Fibroblast of villous mesenchyme (primary cell): ENCODE measurements around the gene DGKI. TPM values are rescaled to one million over a fixed set of nuclear protein-coding genes. Genes with fewer than 3 reads are reported as not detected.
A peak's percentile ranks its signal among the peaks of the same experiment; 100 is the strongest.

Experiments
- DNase-seq: peaks from one replicate; pipeline ENCODE4 v3.0.0-alpha.2; 2010; ENCODE audit warnings: low read depth
- H3K4me3 ChIP-seq: 2 replicates; pipeline ENCODE4 v1.5.1; 2011; ENCODE audit warnings: low read depth, mild to moderate bottlenecking, low read length
- total RNA-seq: library from RNA; depleted of rRNA; stranded (reverse); fragments of >200 nt; gene quantifications from 2 replicates; pipeline ENCODE4 v1.2.3, GENCODE V29; 2012
- TF ChIP-seq, protein P1 (sequence below): IDR thresholded peaks from 2 replicates; pipeline ENCODE4 v1.5.1; 2012; ENCODE audit warnings: low read depth, mild to moderate bottlenecking, low read length; ENCODE audit not compliant: insufficient read depth

The DGKI gene
- total RNA-seq, 1 donor, result 3.5 TPM

DNA sequence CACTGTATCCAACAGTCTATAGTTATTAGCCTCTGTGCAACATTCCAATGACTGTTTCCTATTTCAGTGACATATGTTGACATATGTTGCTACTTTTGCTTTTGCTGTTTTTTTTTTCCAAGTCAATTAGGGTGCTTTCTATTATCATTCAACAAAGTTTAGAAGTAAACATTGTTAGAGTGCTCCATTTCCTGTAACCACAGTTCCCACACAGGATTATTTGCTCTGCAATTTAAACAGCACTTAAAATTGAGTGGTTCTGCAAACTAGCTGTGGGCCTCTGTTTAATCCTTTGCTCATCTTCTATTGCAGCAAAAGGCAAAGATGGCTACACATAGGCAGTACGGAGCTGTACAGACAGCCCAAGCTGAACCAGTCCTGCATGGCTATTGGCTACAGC is 456.7 kb downstream of the DGKI start:
- H3K4me3 ChIP-seq, result no peak overlapping the region
- DNase-seq, result peak; percentile 4
- TF ChIP-seq, protein P1, sequence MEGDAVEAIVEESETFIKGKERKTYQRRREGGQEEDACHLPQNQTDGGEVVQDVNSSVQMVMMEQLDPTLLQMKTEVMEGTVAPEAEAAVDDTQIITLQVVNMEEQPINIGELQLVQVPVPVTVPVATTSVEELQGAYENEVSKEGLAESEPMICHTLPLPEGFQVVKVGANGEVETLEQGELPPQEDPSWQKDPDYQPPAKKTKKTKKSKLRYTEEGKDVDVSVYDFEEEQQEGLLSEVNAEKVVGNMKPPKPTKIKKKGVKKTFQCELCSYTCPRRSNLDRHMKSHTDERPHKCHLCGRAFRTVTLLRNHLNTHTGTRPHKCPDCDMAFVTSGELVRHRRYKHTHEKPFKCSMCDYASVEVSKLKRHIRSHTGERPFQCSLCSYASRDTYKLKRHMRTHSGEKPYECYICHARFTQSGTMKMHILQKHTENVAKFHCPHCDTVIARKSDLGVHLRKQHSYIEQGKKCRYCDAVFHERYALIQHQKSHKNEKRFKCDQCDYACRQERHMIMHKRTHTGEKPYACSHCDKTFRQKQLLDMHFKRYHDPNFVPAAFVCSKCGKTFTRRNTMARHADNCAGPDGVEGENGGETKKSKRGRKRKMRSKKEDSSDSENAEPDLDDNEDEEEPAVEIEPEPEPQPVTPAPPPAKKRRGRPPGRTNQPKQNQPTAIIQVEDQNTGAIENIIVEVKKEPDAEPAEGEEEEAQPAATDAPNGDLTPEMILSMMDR, result no peak

DNA sequence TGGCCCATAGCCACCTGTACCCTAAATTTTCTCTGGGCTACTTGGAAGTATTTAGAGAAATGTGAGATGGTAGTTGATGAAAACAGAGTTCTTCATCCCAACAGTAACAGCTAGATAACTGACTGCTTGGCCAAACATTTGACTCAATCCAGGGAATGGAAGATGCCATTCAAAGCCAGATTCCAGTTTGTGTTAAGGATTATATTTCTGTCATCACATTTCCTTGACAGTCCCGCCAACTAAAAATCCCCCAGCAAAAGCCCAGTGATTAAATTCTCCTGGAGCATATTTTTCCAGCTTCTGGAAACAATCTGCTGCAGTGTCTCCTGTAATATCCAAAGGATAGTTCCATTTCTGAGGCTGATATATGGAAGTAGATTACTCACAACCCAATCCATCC is 457.9 kb downstream of the DGKI start:
- H3K4me3 ChIP-seq, result no peak overlapping the region
- TF ChIP-seq, protein P1, result no peak
- DNase-seq, result no peak

DNA sequence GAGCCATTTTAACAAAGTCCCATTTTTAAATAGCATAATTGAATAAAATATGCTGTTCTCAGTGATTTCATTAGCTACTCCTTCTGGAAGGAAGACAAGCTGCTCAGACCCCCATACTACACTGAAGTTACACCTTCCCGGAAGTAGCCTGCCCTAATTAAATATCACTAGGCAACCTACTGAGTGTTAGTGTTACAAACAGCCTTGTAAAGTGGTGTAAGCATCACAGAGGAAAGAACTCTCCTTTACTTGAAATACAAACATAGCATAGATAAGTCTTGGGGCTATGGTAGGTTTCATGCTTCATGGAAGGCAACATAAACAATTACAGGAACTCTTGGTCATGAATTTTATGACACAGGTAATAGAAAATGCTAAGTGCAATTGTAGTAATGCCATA is 459.8 kb downstream of the DGKI start:
- DNase-seq, result no peak
- no peak overlapping the region for H3K4me3 ChIP-seq
- TF ChIP-seq, protein P1, result no peak

DNA sequence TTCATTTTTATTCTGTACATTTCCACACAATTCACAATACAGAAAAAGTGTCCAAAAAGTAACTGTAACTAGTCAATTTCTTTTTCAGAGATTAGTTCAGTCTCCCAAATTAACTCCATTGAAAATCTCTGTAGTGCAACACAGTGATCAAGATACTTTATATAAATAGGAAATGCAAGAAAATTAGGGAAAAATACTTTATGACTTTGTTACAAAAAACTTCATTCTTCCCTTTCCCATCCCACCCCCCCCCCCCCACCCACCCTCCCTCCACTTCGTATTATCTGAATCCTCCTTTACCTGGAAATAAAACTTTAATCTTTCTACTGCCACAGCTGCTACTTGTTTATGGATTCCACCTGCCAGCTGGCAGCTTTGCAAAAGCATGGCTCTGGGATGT is 465.7 kb downstream of the DGKI start:
- H3K4me3 ChIP-seq, result no peak overlapping the region
- TF ChIP-seq, protein P1, result no peak
- DNase-seq, result no peak

DNA sequence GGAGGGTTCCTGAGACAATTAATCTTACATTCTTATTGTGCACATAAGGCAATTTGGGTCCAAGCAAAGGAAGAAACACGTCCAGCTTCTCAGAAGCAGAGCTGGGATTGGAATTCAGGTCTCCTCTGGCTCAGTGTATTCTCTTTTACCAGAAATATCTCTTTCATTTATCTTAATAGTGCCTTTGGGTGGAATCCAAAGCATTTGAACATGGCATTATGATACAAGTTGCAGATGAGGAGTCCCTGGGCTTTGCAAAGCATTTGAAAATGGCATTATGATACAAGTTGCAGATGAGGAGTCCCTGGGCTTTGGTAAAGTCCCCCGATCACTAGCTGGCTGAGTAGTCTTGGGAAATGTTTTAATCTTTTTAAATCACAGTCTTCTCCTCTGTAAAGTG is 473.3 kb downstream of the DGKI start:
- no peak overlapping the region for H3K4me3 ChIP-seq
- no peak for DNase-seq
- TF ChIP-seq, protein P1, result no peak

DNA sequence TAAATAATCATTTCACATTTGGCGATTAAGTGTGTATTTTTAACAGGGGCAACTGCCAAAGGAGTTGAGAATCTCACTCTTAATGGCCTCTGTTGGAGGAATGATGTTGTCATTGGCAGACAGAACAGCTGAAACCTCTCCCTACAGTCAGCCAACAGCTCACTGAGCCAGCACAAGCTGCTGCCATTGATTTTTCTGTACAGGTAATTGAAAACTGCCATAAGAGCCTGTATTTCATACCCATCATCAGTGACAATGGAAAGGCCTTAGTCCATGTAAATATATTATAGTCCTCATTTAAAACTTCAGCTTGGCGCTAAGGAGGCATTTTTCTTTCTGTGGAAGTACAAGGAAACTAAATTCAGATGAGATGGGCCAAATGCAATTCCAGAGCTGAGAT is 475.2 kb downstream of the DGKI start:
- no peak overlapping the region for H3K4me3 ChIP-seq
- DNase-seq, result no peak
- TF ChIP-seq, protein P1, result no peak

DNA sequence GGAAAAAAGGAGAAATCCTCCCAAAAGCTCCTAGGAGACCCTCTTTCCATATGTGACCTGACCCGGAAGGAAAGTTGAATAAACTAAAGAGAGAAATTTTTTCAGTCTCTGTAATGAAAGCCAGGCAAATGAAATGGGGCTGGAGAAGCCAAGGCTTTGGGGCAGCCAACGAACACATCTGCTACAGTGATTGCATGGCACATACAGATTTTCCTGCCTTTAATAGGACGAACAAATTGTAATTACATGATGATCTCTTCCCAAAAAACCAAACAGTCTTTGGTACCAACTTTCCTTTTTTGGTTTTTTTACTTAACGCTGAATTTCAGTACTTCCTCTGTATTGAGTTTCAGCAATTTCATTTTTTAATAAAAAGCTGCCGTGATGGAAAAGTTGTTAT is 479.8 kb downstream of the DGKI start:
- no peak for DNase-seq
- TF ChIP-seq, protein P1, result no peak
- no peak overlapping the region for H3K4me3 ChIP-seq
